ENCODE data around the gene TRIM59. TPM values are rescaled to one million over a fixed set of nuclear protein-coding genes. Genes with fewer than 3 reads are reported as not detected.

TRIM59 gene
- total RNA-seq (17.4 and 22.0 TPM in 2 replicates), polyA plus RNA-seq (5.0 and 5.5 TPM in 2 replicates), polyA minus RNA-seq (7.3 and 8.8 TPM in 2 replicates)
- total RNA-seq (2013), result 16.2 TPM

GRCh38 chr3:160449636-160450598, at the start of gene TRIM59:
TRIM59 (minus strand) TSS chr3:160449786; CDS start chr3:160439183, 10,603 bp downstream.
- Histone ChIP-seq H3K79me2 (ENCODE audit: control insufficient read depth, insufficient read depth, low read length) (peaks cover 41% of the 10 kb centered on the region), H3K4me2 (replicated peaks; ENCODE audit: low read depth, low read length, poor library complexity, severe bottlenecking) (peak within 1 kb of the TSS; percentile 92), H3K36me3 (replicated peaks in 1 of 2; ENCODE audit: control extremely low read depth in 1 of 2, control insufficient read depth in 1 of 2, extremely low read depth in 1 of 2, insufficient read depth in 2 of 2, low read length in 1 of 2) (no peaks in the 10 kb centered on the region), H3K4me1 (ENCODE audit: control insufficient read depth in 2 of 2, insufficient read depth in 2 of 2, low read length in 2 of 2) (peaks cover 16 to 18% of the 10 kb centered on the region in 2 donors), H3K27ac (ENCODE audit: low read length in 2 of 2) (peak within 1 kb of the TSS; percentile 70 to 84), H3K27me3 (replicated peaks in 1 of 4; ENCODE audit: control extremely low read depth in 1 of 4, control insufficient read depth in 3 of 4, insufficient read depth in 4 of 4, low read length in 3 of 4) (peaks cover 0 to 3% (median 0%) of the 10 kb centered on the region in 4 experiments), H3K4me3 (ENCODE audit: control extremely low read depth in 1 of 5, extremely low read depth in 1 of 5, insufficient read depth in 1 of 5, low read depth in 2 of 5, low read length in 4 of 5) (peak within 1 kb of the TSS; percentile 84 to 99 (median 95)), H2AFZ (ENCODE audit: insufficient read depth, low read depth, low read length, poor library complexity, severe bottlenecking) (peak within 1 kb of the TSS; percentile 100), H3K9me3 (ENCODE audit: control extremely low read depth in 1 of 3, control insufficient read depth in 2 of 3, insufficient read depth in 1 of 3, low read length in 2 of 3) (peaks cover 0 to 10% (median 0%) of the 10 kb centered on the region in 3 donors), H3K9ac (ENCODE audit: low read length) (peak within 1 kb of the TSS; percentile 97), H4K20me1 (ENCODE audit: control insufficient read depth, insufficient read depth, low read length, poor library complexity, severe bottlenecking) (no peaks in the 10 kb centered on the region)
- no peak for TF ChIP-seq EZH2 (IDR thresholded peaks at IDR 0.05; ENCODE audit: borderline replicate concordance, insufficient read depth, low read depth, low read length, poor library complexity, severe bottlenecking)
- TF ChIP-seq CTCF (IDR thresholded peaks at IDR 0.05), result no peak
- Mint-ChIP-seq H3K4me3 (peak within 1 kb of the TSS; percentile 95), H3K27ac (peak within 1 kb of the TSS; percentile 91), H3K27me3 (no peaks in the 10 kb centered on the region), H3K9me3 (ENCODE audit: insufficient read depth) (no peaks in the 10 kb centered on the region), H3K4me1 (peaks cover 30% of the 10 kb centered on the region)
- DNase-seq, result peak; percentile 97
- intact Hi-C loops (cut with micrococcal nuclease), result loop anchor here (1.0 to 10.0 kb wide), 6 partner anchors 37 to 775 kb away; partner anchors contain the start of genes IFT80, KPNA4, NMD3 and PPM1L
- ChIA-PET POLR2A (interaction anchor here (0.6 to 1.5 kb wide), 4 partner anchors 50 to 305 kb away, joined by 3 to 11 read pairs (median 4); partner anchors contain the start of gene SMC4), CTCF (interaction anchor here (0.7 to 3.3 kb wide), 5 partner anchors 10 to 467 kb away, joined by 3 to 16 read pairs (median 6); no protein-coding TSS in a partner anchor)
- ATAC-seq (ENCODE audit: low read depth), result peak; percentile 97
- WGBS (ENCODE audit: insufficient coverage), result 18% methylated on average over 70 of the region's 71 CpGs

Data from B cell (primary cell).